ENCODE measurements around the gene ZC3H14.
"Not testable (repeated sequence)": the region's sequence is repeated elsewhere in the genome, so short reads cannot be mapped to it uniquely, and the experiment has no call there.

ZC3H14 gene, protein sequence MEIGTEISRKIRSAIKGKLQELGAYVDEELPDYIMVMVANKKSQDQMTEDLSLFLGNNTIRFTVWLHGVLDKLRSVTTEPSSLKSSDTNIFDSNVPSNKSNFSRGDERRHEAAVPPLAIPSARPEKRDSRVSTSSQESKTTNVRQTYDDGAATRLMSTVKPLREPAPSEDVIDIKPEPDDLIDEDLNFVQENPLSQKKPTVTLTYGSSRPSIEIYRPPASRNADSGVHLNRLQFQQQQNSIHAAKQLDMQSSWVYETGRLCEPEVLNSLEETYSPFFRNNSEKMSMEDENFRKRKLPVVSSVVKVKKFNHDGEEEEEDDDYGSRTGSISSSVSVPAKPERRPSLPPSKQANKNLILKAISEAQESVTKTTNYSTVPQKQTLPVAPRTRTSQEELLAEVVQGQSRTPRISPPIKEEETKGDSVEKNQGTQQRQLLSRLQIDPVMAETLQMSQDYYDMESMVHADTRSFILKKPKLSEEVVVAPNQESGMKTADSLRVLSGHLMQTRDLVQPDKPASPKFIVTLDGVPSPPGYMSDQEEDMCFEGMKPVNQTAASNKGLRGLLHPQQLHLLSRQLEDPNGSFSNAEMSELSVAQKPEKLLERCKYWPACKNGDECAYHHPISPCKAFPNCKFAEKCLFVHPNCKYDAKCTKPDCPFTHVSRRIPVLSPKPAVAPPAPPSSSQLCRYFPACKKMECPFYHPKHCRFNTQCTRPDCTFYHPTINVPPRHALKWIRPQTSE

DNA sequence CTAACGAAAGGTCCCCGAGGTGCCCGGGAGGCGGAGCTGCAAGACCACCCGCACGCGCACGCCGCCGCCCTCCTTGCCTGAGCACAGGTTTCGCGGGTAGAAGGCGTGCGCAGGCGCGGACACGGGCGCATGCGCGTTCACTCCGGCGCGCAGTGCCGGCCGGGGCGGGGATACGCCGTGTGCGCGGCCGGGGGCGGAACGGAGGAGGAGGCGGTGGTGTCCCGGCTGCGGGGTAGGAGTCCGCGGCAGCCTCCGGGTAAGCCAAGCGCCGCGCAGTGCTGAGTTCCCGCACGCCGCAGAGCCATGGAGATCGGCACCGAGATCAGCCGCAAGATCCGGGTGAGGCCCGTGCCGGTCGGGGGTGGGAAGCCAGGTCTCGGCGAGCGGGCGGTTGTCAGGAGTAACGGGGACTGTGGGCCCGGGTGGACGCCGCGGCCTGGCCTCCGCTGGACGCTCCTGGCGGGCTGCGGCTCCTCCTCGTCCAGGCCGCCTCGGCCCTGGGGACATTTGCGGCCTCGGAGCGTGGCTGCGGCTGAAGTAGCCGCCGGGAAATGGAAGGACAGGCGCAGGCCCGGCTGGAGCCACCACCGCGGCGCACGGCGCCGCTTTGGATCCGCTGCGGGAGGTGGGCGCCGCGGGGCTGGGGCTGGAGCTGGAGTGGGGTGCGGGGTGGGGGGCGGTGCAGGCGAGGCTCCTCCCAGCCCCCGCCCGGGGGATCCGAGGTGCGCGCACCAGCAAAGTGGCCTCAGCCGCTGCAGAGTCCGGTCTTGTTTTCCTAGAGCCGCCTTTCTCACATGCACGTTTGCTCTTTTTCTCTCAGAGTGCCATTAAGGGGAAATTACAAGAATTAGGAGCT, at the start of gene ZC3H14:
Gene ZC3H14 (plus strand): TSS at position 207 of the 856 bp plus-strand sequence. CDS start 97 bp downstream, at position 304.
- DNase-seq, result peak; percentile 97

DNA sequence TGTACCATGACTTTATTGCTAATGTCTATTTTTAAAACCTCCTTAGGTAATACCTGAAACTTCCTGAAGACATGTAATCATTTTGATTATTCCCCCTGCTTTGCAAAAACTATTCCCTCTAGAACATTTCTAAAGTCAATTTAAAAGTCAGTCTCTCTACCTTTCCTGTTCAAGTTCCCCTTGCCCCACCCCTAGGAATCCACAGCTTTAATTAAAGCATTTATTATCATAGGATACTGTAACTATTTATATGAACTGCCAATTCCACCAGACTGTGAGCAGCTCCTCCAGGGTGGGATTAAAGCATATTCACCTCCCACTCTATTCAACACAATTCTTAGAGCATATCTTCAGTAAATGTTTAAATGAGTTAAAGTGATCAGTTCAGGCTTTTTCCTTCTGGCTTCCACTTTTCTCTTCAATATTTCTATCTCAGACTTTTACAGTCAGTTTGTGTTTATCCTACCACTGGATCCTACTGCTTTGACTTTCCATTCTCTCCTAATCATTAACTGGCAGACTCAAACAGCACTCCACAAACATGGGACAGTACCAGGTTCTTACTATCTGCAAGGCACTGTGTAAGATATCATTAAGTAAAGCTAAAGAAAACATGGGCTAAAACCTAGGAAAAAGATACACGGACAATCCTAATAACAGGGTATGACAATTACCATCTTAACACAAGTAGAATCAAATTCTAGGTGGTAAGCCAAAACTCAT, 47.2 kb upstream of the ZC3H14 start:
- no peak for DNase-seq

DNA sequence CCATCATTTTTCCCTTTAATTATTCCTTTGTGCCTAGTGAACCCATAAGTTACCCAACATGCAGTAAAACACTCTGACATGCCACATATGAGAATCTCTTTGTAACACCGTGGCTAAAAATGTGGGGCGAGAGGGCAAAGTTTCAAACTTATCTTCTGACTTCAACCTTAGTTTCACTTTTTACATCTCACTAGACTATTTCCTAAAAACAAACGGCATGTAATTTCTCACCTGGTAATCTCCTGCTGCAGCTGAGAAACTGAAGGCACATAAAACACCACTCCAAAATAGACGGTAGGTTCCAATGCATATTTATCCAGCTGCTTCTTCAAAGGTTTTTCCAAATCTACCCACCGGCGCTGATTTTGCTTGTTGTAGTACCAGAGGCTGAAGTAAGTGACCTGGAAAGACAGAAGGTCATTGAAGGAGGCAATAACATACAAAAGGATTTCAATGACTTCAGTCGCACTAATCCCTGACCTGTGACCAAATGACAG, 45.9 kb upstream of the ZC3H14 start:
- no peak for DNase-seq

DNA sequence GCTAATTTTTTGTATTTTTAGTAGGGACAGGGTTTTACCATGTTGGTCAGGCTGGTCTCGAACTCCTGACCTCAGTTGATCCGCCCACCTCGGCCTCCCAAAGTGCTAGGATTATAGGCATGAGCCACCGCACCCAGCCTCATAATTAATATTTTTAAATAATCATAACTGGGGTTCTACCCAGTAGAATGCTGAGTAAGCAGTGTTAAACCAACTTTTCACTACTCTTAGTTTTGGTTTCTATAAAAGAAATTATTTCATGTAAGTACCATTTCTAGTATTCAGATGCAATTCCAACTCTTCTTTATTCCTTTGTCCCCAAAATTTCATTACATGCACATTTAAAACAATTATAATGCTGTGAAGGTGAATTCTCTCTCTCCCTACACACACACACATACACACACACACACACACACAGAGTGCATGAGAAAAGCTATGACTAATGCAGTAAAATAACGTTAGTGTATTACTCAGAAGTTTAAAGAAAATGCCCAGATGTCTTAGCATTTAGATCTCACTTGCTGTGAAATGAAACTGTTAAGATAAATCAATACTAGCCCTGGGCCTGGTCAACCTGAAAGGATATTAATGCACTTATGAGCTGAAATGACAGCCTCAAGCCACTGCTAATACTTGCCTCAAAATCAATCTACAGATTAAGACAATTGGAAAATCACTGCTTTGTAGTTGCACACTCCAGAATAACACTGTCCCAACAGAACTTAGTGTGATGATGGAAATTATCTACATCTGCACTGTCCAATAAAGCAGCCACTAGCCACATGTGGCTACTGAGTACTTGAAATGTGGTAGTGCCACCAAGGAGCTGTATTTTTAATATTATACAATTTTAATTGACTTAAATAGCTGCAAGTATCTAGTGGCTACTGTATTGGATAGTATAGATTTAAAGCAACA, 44.0 kb upstream of the ZC3H14 start:
- DNase-seq, result no peak

DNA sequence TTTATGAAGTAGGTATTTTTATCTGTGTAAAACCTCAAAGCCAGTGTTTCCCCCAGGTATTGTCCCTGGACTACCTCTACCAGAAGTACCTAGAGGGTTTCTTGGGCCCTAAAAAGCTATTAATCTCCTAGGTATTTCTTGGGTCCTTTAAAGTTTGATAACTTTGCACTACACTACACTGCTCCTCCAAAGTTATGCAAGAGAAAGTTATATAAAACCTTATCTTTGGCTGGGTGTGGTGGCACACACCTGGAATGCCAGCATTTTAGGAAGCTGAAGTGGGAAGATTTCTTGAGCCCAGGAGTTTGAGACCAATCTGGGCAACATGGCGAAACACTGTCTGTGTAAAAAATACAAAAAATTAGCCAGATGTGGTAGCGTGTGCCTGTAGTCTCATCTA, 42.9 kb upstream of the ZC3H14 start:
- DNase-seq, result no peak

DNA sequence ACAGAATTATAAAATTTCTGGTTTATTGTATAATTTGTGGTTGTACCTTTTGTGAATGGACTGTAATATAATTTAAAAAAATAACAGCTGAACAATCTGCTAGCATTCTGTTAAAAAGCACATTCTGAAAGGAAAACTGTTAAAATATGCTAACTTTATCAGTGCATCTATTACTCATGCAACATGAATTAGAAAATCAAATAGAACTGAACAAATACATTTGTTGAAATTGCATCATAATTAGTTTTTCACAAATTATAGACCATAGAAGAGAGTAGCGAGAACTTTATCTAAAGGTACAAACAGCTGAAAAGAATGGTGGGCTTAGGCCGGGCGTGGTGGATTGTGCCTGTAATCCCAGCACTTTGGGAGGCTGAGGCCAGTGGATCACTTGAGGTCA, 41.0 kb upstream of the ZC3H14 start:
- DNase-seq, result no peak

DNA sequence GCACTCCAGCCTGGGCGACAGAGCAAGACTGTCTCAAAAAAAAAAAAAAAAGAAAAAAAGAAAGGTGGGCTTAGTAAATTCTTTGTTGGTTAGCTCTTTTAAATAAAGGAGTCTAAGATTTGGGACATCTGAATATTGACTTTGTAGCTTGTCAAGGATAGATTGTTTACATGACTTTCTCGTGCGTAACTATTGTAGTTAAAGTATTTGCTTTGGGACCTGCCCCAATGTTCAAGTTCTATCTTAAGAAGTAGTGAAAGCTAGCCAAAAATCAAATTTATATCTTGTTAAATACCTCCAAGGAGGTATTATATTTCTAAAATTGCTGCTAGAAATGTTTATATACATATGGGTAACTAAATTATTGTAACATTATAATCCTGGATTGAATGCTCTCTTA, 40.4 kb upstream of the ZC3H14 start:
- no peak for DNase-seq

DNA sequence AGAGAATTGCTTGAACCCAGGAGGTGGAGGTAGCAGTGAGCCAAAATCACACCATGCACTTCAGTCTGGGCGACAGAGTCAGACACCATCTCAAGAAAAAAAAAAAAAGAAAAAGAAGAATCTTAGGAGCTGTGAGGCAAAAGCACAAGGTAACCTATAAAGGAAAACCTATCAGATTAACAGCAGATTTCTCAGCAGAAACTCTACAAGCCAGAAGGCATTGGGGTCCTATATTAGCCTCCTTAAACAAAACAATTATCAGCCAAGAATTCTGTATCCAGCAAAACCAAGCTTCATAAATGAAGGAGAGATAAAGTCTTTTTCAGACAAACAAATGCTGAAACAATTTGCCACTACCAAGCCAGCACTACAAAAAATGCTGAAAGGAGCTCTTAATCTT, 32.9 kb upstream of the ZC3H14 start:
- DNase-seq, result not testable (repeated sequence)

DNA sequence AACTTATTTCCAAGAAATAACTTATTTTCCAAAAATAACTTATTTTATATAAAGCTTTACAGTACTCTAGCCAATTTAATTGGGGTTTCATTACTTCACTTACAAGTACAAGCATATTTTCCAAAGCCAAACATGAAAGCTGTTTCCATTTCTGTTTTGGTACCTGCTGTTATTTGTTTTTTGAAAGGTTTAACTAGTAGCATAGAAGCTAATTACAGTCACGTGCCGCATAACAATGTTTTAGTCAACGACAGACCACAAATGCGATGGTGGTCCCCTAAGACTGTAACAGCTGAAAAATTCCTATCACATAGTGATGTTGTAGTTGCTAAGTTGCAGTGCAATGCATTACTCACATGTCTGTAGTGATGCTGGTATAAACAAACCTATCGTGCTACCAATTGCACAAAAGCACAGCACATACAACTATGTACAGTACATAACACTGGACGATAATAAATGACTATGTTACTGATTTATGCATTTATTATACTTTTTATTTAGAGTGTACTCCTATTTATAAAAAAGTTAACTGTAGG, 29.7 kb upstream of the ZC3H14 start:
- DNase-seq, result no peak

DNA sequence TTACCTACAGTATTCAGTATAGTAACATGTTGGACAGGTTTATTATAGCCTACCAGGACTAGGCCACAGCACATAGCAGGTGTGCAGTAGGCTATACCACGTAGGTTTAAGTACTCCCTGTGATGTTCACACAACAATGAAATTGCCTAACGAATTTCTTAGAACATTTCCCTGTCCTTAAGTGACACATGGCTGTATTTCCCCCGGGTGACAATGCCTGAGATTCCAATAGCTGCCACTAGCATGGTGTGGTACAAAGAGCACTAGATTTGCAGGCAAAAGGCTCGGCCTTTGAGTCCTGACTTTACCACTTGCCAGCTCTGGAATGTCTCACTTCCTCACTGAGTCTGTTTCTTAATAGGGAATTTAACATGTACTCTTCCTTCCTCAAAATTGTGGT, 27.7 kb upstream of the ZC3H14 start:
- no peak for DNase-seq

DNA sequence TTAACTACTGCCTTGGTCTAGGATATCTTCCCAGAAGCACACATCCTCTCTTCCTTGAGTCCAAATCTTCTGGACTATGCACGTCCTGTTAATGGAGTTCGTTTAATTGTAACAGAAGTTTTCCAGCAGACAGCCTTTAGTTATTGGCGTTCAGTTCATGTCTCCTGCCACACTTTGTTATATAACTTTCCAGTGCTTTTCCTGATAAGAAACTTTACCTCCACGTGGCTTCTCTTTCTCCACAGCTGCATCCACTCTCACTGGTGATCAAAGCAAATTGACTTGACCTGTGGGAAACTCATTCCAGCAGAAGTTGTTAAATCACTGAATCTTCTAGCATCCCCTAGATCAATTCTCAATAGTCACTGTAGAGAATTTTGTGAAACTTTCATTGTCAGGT, 27.0 kb upstream of the ZC3H14 start:
- DNase-seq, result no peak

DNA sequence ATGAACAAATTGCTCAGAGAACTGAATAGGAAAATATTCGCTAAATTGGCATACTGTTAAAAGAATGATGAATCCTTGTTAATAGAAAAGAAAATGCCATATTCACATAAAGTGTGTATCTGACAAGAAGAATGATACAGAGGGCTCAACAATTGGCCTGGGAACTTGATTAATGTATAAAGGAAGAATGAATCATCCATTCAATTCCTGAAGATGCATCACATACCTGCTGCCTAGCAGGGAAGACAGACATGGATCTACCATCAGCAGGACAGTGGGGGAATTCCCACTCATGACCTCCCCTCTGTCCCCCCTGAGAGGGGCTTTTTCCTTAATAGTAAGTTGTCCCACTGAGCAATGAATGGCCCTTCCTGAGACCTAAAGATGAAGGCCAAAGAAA, 21.5 kb upstream of the ZC3H14 start:
- no peak for DNase-seq

DNA sequence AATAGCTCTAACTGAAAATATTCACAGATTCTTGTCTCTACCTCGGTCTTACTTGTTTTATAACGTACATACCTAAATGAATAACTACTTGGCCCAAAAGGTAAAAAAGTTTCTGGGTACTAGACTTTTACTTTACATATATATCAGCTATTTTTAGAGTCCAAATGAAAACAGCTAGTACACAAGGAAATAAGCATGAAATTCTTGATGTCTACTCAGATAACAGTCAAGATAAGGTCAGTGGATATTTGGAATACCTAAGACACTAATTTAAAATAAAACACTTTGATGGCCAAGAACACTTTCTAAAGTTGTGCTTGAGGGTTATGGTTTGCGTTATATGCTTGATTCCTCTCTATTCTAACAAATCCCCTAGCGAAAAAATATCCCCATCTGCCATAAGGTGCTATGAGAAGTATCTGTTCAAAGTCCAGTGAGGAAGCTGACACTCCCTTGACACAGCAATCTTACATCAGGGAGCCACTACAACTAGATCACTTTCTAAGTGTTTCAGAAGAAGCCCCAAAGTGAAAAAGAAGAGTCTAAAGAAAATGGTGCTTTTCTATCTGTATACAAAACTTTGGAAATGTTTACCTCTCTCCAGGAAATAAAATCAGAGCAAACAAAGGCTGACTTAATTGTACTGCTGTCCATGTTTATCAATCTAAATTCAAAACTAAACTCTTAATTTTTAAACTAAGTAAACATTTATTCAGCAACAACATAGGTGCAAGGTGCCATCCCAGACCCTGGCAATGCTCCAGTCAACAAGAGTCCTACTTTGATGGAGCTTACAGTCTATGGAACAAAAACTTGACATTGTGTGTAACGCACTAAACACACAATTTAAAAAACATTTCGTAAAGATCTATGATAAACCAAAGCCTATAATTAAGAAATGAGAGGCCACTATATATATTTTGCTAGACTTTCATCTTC, 19.7 kb upstream of the ZC3H14 start:
- DNase-seq, result no peak

DNA sequence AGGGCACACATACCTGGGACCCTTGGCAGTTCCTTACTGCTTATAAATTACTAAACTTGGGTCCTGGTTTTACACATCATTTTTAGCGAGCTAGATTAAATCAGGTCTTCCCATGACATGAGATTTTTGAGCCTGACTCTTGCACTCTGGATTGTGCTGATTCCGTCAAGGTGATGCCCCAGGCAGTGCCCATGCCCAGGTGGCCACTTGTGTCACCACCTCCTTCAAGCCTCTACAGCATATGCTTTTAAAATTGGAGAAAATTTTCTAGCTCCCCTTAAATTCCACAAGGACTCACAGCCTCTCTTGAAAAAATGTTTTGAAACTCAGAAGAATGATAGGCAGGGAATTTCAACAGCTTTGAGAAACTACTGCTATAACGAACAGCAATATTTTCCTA, 17.6 kb upstream of the ZC3H14 start:
- DNase-seq, result no peak

DNA sequence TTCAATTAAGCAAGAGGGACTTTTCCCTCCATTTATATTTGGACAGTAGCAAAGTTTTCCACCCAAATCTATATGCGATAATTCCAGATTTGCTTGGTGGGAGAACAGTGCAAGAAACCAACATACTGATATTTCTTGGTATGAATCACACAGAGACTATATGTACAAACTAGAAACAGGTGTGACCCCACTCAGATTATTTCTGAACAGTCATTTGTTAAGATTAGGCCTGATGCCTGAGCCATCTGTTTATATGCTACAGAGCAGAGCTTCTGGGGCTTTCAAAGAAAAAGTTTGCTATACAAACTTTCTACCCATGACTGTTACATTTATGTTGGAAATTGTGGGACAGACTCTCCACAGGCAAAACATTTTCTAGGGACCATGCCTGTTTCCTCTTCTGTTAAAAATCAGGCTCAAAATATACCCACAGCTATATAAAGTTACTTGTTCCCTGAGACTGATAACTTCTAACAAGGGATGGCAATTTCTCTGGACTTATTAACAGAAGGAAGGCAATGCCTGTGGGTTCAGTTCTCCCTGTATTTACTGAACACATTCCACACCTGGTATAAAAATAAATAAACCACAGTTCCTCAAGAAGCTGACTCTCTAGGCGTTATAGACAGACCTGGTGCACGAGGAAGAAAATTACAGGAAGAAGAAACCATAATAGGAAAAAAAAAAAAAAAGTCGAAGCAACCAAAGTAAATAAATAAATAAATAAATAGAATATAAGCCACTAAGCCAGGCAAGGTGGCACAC, 16.0 kb upstream of the ZC3H14 start:
- DNase-seq, result no peak

DNA sequence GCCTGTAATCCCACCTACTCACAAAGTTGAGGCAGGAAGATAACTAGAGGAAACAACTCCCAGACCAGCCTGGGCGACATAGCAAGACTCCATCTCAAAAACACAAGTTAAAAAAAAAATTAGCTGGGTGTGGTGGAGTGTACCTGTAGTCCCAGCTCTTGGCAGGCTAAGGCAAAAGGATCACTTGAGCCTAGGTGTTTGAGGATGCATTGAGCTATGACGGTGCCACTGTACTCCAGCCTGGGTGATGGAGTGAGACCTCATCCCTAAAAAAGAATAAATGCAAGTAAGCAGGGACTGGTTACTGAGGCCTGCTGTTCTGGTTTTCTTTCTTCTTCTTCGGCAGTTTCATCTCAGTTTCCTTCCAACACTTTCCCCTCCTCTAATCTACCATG, 15.5 kb upstream of the ZC3H14 start:
- no peak for DNase-seq

DNA sequence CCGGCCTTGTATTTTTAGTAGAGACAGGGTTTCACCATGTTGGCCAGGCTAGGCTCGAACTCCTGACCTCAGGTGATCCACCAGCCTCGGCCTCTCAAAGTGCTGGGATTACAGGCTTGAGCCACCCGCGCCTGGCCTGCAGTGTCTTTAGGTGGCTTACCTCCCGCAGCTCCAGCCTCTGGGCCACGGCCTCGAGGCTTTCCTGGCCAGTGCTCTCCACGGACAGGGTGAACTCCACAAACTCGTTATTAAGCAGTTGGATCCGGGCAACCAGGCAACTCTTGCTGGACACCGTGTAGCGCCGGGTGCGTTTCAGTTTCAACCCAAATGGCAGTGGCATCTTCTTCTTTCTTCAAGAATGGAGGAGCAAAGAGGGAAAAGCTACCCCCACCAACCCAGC, 12.8 kb upstream of the ZC3H14 start:
- DNase-seq, result no peak

DNA sequence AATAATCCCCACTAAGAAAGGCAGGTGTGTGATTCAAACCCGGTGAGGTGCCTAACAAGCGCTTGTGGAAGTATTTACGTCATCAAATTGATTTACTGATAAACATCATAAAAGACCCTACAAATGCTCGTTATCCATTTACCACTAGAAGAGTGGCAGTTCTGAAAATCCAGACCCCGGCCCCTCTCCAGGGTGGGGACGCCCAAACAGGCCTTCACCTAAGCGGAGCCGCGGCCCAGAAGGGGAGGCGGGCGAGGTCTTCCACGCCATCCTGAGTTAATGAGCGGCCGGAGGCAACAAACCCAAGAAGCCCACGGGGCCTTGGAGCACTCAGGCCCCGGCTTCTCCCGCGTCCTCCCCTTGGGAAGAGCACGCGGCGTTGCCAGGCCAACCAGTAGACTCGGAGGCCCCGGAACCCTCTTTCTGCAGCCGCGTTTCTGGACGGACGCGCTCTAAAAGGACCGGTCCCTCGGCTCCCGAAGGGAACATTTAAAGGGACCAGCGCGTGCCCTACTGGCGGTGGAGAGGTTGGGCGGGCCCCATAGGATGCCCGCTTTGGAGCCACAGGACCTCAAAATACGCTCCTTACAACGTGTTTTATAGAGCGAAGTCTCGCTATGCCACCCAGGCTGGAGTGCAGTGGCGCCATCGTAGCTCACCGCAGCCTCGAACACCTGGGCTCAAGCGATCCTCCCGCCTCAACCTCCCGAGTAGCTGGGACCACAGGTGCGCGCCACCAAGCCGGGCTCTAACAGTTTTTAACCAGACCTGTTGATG, 11.6 kb upstream of the ZC3H14 start:
- peak; percentile 92 for DNase-seq

All from retina (tissue), 1 donor.